OCI-LY3 (cell line): ENCODE measurements around the gene FSHB.

Experiments used
- EZH2phosphoT487 ChIP-seq: fragments of 200-600 bp; shearing (Covaris generic); IDR thresholded peaks from 2 replicates; pipeline ENCODE4 v1.6.1; 2018; ENCODE audit warnings: antibody characterized with exemption, mixed run types, low read depth
- TF ChIP-seq, protein P1 (sequence below): fragments of 200-600, 300-600 bp; sonication (generic); IDR thresholded peaks from 2 replicates; pipeline ENCODE4 v1.5.1; 2014; ENCODE audit warnings: antibody characterized with exemption, low read length, low read depth

GRCh38 chr11:30254307-30255298, 23.8 kb downstream of the FSHB start:
- TF ChIP-seq, protein P1, sequence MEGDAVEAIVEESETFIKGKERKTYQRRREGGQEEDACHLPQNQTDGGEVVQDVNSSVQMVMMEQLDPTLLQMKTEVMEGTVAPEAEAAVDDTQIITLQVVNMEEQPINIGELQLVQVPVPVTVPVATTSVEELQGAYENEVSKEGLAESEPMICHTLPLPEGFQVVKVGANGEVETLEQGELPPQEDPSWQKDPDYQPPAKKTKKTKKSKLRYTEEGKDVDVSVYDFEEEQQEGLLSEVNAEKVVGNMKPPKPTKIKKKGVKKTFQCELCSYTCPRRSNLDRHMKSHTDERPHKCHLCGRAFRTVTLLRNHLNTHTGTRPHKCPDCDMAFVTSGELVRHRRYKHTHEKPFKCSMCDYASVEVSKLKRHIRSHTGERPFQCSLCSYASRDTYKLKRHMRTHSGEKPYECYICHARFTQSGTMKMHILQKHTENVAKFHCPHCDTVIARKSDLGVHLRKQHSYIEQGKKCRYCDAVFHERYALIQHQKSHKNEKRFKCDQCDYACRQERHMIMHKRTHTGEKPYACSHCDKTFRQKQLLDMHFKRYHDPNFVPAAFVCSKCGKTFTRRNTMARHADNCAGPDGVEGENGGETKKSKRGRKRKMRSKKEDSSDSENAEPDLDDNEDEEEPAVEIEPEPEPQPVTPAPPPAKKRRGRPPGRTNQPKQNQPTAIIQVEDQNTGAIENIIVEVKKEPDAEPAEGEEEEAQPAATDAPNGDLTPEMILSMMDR, result no peak
- no peak for TF ChIP-seq EZH2phosphoT487
